Middle frontal gyrus (tissue), 1 donor: ENCODE data around the gene ASTN2.

Source experiments
- DNase-seq: peaks from one replicate; pipeline ENCODE4 v3.0.0-alpha.2; 2015; ENCODE audit warnings: low spot score; ENCODE audit errors: extremely low spot score

The ASTN2 gene

DNA sequence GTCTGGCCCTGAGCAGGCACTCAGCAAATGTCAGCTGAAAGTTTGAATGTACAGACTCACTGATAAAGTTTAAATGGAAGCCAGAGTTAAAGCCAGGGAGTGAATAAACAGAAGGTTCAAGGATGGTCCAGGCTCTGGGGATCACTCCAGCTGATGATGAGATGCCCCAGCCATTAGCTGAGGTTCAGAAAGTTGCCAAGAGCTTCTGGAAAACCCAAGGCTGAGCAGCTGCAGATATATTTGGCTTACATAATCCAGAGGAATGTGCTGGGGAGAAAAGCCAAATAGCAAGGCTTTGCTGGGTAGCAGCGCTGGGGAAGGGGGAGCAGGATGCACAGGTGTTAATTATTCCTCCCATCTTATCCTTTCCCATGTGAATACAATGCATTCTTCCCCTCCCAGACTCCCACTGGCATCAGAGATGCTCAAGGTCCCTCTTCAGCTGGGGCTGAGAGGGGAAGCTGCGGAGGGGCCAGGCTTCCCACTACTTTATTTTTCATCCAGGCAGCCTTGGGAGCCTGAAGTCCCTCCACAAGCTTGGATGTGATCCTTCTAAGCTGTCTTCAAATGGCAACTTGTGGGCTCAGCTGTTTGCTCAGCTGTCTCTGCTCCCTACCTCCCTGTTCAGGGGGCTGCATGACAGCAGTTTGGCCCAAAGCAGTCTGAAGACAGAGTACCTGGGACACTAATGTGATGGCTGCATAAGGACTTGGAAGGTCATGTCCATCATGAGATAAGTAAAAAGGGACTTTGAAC is 386.6 kb downstream of the ASTN2 start:
- DNase-seq: no peak

DNA sequence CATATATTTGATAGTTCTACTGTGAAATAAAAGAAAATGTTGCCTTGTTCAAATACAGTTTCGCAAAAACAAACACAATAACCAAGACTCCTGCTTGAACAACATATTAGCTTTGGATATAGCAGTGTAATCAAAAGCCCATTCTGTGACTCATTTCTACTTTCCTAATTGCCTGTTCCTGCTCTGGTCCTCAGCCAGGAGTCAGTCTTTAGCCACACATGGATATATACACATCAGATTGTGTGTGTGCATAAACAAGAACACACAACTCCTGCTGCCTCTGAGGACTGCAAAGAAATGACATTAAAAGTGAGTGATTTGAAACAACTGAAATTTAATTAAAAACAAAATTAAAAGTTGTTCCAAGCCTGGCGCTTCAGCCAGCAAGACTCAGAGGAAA is 393.0 kb downstream of the ASTN2 start:
- no peak for DNase-seq

DNA sequence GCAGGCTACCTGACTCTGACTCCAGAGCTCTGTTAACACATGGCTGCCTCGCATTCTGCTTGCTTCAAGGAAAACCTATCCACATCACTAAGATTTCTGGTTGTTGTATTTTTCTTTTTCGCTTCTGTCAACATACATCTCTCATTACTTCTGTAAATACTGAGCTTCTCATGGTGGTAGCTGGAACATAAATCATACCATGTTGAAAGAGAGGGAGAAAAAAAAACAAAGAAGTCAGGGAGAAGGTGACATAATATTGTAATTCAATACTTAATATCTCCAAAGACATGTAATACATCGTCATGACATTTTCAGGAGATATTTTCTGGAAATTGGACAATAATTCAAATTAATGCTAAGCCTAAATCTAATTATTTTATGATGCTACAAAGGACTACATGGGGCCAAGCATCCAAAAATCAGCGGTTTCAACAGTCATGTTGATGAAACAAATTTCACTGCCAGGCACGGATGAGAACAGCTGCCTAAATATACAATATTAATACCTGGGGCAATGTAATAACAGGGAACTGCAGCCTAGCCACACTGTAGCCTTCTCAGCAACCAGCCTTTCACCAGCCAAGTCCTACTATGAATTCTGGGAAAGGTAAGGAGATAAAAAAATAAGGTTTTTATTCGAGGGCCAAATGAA is 395.8 kb downstream of the ASTN2 start:
- no peak for DNase-seq

DNA sequence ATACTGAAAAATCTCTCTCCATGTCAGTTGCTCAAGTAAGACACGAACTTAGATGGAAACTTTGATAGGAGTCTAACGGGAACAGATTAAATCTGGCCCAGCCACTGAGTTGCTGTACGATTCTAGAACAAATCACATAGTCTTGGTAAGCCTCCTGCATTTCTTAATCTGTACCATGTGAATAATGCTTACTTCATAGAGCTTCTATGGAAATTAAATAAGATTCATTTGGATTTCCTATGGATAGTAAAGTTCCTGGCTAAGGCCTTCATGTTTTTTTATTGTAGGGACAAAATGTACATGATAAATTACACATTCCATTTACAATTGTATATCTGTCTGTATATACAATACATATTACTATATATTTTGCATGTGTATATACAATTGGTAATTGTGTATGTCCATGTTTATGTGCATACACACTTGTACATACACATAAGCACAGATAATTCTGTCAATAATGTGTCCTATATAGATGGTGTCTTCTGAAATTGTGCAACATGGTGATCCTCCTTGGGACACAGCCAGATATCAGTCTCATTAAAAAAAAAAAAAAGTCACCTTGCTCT is 397.4 kb downstream of the ASTN2 start:
- no peak for DNase-seq

DNA sequence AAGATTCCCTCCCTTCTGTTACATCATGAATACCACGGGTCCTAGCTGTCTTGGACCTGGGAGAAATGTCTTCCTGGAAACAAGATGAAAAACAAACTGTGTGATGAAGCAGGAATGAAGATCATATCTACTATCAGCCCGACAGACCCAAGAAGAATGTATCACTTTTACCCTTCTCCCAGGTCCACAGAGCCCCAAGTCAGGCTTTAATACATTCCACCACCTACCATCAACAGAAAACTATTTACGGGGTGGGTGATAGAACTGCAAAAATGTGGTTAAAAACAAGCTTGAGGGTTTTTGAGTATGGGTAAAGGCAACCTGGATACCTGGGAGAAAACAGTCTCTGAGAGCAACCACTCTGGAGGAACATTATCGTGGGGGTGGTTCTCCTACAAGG is 400.8 kb downstream of the ASTN2 start:
- no peak for DNase-seq

DNA sequence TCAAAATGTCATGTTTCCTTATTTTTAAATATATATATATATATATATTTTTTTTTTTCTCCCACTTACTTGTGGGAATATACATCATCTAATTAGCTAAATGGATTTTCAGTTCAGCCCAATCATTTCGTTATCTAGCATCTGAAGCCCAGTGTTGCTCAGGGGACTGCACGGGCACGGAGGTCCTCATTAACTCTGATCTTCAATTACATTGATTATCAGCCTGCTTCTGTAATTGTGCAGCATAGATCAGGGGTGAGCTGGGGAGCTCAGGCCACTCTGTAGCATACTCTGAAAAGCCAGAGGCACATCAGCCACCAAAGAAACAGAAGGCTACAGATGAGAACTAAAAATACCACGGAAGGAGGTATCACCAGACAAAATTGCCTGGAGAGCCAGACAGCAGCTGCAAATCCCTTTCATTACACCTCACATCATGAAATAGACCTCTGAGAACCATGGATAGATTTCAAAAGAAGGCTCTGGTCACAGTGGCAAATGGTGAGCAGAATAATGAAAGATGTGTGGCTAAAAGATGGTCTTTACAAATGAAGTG is 401.3 kb downstream of the ASTN2 start:
- no peak for DNase-seq

DNA sequence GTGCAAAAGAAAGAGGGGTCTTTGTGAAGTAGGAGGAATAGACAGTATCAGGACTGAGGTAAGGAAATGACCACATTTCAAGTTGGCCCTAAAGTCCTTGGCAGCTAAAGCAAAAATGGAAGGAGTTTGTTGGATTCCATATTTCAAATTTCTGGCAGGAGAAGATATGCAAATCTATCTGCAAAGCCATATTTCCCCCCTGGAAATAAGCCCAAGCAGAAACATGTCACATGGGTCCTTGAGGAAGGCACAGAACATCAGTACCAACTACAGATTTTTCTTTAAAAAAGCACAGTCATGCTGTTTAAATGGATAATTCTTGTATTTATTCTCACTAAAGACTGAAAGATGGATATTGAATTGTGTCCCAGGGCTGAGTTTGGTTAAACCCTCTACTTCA is 404.8 kb downstream of the ASTN2 start:
- no peak for DNase-seq

DNA sequence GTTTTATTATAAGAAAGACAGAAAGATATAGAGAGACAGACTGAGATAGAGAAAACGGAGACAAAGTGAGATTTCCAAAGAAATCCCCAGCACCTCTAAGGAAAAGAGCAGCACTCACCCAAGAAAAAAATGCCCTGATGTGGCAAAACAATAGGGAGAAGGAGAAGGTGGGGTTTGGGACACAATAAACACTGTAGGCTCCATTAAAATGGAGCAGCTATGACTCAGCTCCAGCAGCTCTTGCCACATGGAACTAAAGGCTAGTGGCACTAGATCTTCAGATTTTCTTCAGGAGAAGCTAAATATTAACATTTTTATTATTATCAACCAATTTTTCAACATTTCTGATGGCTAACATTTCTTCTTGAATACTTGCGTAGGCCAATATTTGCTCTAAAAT is 406.0 kb downstream of the ASTN2 start:
- DNase-seq: no peak

DNA sequence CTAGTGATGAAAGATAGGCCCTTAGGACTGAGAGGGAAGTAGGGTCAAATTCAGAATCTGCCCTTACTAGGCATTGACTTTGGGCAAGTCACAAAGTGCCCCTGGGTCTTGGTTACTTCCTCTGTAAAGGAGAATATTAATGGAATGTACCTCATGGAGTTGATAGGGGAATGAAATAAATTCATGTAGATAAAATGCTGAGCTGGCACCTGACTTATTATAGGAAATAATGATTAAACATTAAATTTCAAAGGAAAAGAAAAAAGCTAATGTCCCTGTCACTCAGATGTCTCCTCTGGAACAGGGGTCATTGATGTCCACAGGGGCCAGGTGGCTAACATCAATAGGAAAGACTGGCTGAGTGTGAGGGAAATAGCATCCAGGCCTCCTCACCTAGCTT is 406.4 kb downstream of the ASTN2 start:
- DNase-seq: no peak

DNA sequence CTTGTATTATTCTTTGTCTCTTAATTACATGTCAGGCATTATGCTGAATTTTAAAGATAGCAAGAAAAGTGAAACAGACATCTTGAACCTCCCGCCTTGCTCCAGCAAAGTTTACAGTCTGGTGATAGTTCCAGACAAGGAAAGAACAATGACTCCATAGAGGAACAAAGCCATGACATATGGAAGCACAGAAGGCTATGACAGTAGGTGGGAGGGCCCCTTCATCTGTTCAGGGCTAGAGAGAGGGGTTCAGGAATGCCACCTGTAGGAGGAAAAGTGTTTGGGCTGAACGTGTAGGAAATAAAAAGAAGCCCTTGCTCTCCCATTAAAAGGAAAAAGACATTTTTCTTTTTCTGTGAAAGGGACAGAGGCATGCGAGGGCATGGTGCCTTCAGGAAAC is 412.2 kb downstream of the ASTN2 start:
- DNase-seq: no peak

DNA sequence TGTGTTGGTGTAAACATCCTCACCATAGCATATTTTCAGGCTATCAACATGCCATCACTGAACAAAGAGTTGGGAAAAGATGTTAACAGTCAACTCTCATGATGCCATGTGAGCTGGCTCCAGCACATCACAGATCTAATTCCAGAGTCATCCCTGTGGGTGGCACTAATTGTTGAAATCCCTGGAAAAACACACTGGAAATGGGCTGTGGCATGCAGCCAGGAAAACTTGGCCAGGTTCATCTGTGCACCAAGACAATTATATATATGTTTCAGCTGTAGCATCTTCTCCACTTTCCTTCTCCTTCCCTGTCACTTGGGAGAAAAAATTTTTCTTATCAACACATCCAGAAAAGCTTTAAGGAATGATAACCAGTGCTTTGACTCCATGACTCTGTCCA is 414.0 kb downstream of the ASTN2 start:
- DNase-seq: no peak

DNA sequence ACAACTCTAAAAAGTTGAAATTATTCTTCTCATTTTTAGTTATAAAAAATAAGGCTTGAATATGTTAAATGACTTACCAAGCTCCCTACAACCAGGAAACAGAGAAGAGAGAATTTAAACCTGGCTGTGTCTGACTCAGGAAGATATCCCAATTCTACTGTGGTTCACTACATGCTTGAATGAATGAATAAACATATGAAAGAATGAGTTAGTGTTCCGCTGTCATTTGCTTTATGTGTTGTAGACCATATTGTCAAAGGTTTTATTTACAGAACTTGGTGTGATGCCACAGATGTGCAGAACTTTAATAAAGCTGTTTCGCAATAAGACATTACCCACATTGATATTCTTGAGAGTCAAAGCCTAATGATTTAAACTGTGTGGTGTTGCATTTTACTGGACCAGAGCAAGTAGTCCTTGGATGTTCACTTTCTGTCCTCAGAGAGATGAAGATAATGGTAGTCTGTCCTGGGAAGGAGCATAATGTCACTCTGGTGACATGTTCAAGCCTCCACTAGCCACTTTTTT is 414.6 kb downstream of the ASTN2 start:
- DNase-seq: no peak

DNA sequence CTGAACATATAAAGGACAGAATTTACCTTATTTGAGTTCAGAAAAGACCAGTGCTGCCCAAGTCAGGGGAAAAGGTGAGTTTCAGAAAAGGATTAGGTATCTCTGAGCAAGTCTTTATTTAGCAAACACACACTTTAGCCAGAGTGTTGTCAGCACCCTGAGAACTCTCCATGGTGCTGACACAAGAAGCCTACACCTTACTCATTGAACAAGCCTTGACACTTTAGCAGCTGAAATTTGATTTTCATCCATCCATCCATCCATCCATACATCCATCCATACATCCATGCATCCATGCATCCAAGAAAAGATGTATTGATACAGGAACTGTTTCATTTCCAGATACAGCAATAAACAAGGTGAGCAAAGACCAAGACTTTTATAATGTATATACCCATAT is 416.6 kb downstream of the ASTN2 start:
- no peak for DNase-seq

DNA sequence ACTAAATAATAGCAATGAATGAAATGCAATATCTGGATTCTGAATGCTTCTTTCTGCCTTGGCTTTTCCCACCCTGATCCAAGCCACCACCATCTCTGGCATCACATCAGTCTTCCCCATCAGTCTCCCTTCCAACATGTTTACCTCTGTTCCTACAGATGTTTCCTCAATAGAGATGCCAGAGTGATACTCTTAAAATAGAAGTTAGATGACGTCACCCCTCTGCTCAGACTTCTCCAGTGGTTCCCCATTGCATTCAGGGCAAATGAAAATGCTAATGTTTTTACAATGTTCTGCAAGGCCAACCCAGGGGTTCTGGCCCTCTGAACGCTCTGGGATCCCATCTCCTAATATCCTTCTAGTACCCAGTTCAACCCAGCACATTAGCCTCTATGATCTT is 422.0 kb downstream of the ASTN2 start:
- DNase-seq: no peak

DNA sequence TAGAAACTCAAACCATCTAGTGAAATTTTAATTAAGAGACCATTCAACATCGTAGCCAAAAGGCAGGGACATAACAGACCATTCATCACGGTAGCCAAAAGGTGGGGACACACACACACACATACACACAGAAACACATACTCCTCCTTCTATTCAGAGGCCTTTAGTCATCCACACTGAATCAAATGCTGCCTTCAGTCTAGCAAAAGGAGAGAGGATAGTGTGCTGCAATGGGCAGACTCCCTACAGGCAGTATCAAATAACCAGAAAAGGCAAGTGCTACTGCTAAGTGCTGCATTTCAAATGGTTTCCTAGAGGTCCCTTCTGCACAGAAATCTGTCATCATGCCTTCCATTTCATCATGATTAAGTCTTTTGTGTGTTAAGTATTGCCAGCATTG is 423.8 kb downstream of the ASTN2 start:
- DNase-seq: no peak

DNA sequence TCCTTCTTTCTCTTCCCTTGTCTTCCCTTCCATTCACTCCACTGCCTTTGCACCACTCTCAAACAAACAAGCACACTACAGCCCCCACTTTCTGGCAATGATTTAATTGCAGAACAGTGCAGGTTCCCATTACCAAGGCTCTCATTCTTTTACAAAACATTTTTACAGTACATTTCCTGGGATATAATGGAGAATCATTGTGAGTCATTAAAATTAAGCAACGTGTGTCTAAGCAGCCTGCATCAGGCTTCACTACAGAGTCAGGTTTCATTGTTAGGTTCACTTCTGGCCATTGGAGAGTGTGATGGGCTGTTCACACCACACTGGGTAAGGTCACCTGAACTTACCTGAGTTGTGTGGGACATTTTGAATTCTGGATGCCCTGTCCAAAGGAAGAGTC is 424.3 kb downstream of the ASTN2 start:
- no peak for DNase-seq

DNA sequence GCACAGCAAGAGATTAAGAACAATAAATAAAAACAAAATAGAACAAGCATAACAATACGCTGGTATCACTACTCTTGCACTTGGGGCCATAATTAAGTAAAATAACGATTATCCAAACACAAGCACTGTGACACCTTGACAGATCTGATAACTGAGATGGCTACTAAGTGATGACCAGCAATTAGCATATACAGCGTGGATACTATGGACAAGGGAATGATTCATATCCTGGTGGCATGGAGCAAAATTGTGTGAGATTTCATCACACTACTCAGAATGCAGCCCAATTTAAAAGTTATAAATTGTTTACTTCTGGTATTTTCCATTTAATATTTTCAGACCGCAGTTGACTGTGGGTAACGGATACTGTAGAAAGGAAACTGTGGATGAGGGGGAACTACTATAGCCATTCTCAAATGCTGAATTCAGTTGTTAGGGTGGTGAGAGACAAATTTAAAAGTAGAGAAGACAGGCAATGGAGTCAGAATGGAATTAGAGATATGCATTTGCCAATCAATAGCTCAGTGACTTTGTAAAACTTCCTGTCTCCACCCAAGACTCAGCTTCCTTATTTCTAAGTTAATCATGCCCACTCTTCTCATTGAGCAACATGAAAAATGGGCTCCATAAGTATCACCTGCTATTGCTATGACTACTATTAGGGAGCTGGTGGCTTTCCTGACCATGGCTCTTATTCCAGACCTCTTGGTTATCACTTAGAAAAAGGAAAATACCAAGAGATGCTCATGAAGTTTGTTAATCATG is 427.0 kb downstream of the ASTN2 start:
- no peak for DNase-seq

DNA sequence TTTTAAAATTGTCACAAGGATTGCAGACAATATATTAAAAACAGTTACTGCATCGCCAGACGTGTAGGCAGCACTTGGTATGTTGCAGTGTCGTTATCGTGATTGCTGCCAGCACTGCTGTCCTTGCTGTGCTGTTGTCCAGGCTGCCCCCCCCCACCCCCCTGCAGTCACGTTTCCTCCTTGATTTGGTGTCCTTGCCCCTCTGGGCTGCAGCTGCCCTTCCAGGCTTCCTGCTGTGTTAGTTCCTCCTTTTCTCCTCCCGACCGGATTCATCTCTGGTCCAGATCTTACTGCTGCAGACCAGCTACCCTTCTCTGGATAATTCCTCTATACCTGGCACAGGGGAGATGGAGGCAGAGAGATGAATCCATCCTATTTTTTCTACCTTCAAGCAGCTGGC is 428.8 kb downstream of the ASTN2 start:
- no peak for DNase-seq

DNA sequence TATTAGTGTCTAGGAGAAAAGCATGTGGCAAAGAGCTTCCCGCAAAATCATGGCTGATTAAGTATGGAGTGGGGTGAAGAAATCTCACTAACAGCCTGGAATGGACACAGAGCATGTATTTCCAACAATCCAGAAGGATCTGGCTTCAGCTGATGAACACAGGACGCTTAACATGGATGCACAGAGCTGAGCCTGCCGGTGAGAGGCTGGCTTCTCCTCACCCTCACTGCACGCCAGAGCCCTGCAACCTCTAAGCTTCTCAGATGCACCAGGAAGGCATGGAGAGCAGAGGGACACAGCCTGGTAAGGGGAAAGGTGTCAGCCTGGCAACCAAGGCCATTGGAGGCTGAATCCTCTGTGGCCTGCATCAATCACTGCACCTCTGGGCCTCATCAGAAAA is 429.3 kb downstream of the ASTN2 start:
- DNase-seq: no peak

DNA sequence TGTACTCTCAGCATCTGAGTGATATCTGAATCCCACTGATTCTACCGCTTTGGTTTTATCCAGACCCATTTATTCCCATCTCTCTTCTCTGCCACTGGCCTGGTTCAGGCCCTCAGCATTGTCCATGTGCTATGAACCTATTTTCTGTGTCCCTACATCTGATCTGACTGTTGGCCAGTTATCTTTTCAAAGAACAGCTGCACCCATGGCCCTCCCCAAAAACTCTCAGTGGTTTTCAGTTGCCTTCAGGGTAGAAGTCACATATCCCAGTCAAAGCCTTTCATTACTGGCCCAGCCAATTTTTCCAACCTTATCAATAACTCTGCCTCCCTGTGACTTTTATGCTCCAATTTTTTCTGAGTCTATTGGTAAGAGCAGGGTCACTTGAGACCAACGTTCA is 430.7 kb downstream of the ASTN2 start:
- no peak for DNase-seq

DNA sequence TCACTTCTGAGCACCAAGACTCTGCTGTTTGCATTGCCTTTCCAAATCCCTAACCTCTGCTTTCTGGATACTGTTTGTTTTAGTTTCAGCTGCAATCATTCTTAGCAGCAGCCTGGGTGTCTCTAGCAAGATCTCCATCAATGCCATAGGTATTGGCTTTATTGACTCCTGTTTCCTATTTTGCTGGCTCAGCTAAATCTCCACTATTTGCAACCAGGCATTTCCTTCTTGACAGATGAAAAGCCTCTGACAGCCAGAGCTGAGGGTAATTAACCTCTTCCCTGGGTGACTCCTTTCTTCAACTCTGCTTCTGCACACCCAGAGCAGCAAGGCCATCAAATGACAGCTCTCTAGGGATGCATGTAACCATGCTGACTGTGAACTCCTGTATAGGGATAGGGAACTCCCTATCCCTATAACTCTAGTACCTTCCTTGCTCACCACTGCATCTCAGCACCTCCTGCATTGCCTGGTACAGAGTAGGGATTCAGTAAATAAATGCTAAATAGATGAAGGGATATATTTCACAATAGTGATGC is 434.2 kb downstream of the ASTN2 start:
- DNase-seq: no peak
